HG03097 (cell line): ENCODE measurements around the gene DLX3.

ENCODE experiments used
- ATAC-seq: cut with Tn5 transposase; IDR thresholded peaks from one replicate; pipeline ENCODE4 v1.9.1; 2021; ENCODE audit not compliant: unreplicated experiment, low FRiP score

DLX3 gene

DNA sequence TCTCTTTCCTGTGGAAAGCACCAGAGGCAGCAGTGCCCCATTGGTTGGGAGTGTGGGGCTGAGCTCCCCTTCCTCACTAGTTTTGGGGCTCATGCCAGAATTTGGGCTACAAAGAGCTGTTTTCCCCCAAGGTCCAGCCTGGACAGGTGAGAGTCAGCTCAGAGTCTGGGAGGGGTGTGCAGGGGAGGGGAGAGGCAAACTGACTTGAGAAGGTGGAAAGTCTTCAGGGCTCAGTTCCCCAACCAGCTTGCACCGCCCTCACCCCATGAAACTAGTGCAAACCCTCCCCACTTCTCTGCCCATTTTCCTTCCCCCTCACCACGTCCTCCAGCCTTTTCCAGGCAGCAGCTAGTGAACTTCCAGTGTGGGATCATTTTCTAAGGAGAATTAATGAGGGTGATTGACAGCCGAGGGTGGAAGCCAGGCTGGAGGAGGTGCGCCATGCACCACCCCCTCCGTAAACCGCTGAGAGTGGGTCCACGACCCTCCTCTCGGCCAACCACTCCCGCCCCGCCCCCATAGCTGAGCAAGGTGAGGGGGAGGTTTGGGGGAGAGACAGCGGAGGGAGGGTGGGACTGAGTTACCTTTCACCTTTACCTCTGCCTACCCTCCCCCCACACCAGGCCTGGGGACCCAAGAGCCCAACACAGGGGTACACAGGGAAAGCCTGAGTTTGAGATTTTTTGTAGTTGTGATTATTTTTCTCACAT, 32.3 kb downstream of the DLX3 start:
- no peak for ATAC-seq

DNA sequence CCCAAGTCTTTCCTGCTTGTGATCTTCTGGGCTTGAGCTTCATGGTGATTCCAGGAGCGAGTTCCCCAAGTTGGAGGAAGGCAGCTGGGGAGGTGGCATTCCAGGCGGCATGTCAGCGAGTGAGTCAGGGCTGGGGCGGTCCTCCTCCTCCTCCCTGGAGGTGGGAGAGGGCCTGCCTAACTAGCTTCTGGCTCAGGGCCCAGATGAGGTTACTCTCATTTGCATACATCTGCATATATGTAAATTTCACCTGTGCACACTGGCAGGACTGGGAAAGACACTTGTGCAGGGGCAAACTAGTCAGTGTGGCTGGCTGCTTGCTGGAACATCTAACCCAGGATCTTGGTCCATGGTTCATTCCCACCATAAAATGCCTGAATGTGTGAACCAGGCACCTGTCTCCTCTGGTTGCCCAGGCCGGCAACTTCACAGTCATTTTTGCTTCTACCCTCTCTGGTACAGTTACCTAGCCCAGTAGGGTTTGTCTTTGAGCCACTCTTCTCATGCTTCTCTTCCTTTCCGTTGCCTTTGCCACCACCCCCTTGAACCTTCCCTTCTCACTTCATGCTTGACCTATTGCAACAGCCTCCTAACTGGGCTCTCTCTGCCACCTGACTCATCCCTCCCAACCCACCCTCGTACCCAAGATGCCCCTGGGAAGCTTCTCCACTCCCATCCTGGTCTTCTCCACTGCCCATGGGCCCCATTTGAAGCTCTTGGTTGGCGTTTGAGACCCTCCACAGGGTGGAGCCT, 35.7 kb downstream of the DLX3 start:
- no peak for ATAC-seq

DNA sequence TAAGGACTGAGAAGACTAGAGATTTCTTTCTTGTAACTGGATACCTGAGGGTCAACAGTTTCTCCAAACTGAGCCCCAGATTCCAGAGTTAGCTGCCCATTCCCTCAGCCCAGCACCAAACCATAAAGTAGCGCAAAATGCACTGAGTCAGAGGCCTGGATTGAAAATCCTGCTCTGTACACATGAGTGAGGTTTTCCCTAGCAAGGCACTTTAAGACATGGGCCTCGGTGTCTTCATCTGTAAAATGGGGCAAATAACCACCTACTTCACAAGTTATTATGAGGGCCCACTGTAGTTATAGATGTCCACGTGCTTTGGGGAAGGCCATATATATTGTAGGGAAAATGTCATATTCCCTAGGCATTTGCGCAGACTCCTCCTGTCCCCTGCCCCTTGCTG, 36.3 kb downstream of the DLX3 start:
- no peak for ATAC-seq

DNA sequence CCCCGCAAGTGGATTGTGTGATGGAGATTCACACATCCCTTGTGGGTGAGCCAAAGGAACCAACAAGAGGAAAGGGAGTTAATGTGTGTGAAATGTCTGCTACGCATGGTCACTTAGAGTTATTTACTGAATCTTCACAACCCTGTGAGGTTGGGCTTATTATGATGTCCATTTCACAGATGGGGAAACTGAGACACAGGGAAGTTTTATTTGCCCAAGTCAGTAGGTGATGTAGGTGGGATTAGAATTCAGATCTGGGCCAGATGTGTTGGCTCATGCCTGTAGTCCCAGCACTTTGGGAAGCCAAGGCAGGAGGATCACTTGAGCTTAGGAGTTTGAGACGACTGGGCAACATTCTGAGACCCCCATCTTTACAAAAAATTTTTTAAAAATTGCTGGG, 37.7 kb downstream of the DLX3 start:
- ATAC-seq, result no peak

DNA sequence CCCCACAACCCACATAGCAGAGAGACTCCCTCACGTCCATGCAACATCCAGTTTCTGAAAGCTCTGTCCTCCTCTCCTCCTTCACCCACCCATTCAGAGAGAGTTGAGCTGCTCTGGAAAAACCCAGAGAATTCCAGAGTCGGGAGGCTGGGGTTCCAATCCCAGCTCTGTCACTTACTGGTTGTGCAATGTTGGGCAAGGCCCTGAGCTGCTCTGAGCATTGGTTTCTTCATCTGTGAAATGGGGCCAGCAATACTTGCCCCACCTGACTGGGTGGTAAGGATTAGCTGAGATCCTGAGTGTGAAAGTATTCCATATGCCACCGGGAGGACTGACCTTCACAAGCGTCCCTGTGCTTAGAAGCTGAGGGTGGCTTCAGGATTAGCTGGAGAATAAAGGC, 38.2 kb downstream of the DLX3 start:
- ATAC-seq, result no peak

DNA sequence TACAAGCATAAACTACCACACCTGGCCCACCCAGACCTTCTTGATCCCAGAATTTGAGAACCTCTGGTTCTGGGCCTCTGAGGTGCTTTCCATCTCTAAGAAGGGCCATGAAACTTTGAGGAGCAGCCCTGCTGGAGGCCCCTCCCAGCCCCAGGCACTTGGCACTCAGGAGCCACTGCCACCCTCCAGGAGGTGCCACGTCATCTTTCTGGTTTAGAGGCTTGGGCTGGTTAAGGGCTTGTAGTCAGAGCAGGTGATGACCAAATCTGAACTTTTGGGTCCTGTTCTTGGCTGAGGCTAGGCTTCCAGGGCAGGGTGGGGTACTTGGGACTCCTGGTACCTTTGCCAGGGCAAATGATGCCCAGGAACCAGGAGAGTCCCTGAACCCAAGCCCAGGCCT, 39.9 kb downstream of the DLX3 start:
- ATAC-seq, result no peak

DNA sequence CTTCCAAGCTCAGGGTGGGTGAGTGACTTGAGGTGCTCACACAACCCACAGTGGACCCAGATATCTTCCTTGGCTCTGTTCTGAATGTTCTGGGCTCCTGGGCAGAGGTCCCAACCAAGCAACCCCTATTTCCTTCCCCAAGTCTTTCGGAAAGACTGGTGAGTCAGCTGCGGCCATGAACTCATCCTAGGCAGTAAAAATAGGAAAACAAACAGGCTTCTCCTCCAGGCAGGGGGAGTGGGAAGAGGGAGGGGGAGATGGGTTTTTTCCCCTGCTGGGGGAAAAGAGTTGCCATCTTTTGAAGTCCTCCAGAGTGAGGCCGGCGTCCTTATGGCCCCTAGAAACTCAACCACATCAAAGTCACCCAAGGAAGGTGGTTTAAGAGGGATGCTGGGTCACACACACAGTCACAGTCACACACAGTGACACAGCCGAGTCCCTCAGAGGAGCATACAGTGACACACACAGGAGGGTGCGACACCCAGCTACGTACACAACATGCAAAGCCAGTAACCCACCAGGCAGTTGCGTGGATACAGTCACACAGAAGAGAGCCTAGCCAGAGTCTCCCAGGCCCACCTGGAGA, 42.0 kb downstream of the DLX3 start:
- ATAC-seq, result no peak

DNA sequence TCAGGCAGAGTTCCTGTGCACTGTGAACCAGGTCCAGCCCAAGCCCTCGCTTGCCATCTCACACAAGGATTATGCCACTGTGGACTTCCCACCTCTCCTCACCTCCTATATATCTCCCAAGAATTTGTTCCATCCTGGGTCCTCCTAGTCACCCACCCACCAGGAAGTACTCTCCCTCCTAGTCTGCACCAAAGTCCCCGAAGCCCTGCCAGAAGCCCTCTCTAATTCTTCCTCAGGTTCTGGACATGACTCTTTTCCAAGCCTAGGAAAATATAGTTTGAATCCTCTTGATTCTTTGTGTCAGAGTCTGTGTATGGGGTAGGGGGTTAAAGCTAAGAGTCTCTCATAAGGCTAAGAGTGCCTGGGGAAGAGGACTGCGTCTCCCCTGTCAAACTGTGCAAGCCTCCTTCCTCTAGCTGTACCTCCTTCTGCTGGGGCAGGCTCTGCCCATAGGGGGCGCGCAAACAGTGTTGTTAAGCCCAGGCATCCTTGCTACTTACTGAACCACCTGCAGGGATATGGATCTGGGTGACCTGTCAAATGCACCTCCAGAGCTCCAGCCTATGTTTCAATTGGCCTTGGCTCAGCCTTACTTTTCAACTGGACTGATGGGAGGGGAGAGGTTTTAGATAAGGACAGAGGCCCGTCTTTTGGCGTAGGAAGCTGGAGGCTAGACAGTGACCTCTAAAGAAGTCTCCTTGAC, 42.7 kb downstream of the DLX3 start:
- ATAC-seq, result no peak

DNA sequence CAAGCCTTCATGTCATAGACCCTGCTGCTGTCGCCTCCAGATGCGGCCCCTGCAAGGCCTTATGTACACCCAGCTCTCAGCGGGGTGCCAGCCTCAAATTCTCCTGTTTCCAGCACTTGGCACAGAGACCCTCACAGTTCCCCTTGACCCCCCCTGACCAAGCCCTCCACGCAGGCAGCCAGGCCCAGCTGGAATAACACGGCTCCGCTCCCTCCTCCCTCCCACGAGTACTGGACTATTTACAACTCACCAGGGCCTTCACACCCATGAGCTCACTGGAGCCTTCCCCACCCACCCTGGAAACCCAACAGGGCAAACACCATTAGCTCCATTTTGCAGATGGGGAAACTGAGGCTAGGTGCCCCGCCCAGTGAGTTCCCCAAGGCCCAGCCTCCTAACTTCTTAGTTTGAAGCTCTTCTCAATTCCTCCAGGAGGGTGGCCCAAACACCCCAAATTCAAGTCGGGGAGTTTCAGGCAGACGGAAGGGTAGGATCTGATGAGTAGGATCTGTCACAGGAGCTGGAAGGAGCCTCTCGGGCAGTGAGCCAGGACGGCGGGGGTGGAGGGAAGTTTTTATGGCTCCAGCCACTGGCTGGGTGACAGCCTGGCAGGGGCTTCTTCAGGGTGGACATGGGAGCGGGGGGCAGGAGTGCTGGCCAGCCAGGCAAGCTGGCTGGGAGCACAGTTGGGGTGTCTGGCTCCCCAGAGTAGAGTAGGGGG, 43.5 kb downstream of the DLX3 start:
- no peak for ATAC-seq

DNA sequence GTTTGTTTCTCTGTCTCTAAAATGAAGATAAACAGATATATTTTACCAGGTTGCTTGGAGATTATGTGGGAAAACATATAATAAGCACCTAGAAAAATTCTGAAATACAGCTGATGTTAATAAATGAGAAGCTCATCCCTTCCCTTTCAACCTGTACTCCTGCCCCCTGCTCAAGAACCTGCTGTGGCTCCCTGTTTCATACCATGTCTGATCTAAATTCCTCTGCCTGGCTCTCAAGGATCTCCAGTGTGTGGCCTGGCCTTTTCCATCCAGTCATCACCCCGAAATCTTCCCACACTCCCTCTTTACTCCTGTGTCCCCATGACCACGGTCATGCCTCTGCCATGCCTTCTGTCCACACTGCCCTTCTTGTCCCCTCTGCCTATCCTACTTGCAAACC, 45.4 kb downstream of the DLX3 start:
- ATAC-seq, result no peak

DNA sequence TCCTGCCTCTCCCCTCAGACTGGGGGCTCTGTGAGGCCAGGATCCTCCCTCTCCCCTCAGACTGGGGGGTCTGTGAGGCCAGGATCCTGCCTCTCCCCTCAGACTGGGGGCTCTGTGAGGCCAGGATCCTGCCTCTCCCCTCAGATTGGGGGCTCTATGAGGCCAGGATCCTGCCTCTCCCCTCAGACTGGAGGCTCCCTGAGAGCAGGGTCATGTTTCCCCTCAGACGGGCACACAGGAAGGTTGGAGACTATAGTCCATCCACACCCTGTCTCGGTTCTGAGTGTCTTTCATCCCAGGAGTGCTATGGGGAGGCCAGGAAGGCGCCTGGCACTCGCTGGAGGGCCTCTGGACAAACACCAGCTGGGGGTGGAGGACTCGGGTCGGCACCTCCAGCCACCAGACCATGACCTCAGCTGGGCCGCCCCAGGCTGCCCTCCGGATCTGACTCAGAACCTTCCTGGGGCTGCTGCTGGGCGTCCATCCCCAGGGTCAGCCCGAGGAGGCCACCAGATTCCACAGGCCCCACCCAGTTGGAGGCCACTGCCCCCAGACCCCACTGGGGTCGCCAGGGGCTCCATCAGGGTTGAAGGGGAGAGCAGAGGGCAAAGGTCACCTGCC, 48.0 kb downstream of the DLX3 start:
- ATAC-seq, result no peak

DNA sequence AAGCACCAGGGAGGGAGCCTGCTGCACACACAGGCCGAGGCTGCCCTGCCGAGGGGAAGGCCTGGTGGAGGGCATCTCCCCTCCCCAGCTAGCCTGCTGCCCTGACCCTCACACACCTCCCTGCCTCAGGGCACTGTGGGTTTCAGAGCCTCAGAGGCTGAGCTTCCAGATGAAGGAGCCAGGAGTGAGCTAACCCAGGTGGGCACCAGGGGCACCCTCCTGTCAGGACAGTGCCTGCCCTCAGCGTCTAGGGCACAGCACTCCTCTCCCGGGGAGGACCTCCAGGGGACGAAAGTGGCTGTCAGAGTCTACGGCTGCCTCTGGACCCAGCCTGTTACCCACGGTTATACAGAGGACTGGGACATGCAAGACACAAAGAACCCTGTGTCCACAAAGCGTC, 48.8 kb downstream of the DLX3 start:
- ATAC-seq, result no peak

DNA sequence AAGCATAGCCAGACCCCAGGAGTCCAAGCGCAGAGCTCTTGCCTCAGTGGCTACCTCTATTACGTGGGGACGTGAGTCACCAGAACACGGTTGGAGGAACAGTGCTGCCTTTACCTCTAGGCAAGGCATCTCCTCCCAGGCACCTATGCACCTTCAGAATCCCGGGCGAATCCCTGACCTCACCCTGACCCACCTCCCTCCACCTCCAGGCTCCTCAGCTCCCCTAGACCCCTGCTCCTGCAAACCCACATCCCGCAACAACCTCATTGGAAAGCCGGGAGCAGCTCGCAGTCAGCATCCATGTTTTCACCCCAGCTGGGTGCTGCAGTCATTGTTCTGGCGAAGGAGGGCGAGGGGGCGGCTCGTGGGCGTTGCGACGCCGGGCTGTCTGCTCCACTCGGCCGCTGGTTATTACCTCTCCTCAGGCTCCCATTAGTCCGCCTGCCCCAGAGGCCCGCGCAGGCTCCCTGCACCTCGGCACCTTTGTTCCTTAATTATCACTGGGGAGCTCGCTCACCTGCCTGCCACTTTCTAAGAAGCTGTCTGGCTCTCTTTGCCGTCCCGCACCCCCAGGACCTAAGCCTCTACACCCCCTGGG, 50.7 kb downstream of the DLX3 start:
- ATAC-seq, result no peak

DNA sequence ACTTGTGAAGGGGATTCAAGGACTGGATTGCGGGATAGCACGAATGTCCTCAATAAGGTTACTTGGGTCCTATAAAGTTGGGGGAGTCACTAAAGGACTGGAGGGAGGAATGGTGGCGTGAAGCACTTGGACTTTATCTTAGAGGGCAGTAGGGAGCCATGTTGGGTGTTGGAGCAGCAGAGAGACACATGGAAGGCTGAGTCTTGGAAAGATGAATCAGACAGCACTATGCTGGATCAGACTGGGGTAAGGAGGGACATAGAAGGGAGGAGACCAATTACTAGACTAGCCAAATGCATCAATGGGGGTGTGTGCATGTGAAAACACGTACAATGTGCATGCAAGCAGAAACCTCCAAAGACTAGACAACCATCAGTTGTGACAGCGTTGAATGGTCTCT, 52.1 kb downstream of the DLX3 start:
- ATAC-seq, result no peak

DNA sequence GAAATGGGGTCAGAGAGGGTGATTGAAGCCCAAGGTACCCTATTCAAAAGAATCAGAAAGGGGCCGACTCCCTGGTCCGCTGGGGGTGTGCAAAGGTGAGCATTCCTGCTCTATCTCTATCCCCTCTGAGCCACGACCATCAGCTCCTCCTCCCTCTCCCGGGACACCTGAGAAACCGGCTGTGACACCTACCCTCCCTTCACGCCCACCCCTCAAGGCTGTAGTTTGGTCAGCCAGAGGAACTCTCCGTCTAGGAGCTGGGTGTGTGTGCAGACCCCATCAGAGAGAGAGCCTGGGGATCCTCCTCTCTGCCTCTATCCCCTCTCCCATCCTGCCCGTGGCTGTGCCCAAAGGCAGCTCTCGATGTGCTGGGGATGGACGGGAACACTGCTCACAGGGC, 53.6 kb downstream of the DLX3 start:
- no peak for ATAC-seq
